GM18508 (cell line): ENCODE data around the gene NDUFS2.

Source experiments
- ATAC-seq: cut with Tn5 transposase; IDR thresholded peaks from one replicate; pipeline ENCODE4 v1.9.1; 2021; ENCODE audit warnings: moderate number of reproducible peaks; ENCODE audit not compliant: insufficient read depth, unreplicated experiment

NDUFS2 gene

DNA sequence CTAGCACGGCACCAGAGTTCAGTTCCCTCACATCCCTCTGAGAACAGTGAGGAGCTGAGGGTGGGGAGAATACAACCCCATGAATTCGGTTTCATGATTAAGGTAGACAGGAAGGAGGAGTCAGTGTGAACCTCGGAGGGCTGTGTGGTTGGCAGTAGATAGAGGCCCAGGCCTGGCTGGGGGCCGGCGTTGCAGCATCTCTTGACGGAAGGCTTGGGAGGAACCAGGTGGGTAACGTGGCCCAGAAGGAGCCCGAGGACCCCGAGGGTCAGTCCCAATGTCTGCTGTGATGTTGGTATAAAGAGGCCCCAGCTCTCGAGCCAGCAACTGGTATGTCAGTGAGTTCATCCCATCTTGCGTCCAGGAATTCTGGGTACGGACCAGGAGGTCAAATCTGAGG, 30.5 kb upstream of the NDUFS2 start:
- ATAC-seq, result no peak

DNA sequence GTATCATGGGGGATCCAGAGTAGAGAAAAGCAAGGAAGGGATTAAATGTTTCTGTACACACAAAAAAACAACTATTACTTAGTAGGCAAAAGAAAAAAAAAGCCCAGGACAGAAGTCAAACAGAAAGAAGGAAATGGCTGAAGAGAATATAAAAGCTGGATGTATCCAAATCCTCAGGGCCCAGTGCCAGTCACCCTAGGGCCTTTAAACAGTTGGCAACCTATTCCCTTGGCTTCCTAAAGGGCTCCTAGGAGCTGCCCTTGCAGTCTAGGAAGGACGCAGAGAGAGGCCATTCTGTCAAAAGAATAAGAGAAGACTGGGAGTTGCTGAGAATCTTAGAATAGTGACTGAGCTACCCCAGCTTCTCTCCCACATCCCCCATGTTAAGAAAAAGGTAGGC, 29.8 kb upstream of the NDUFS2 start:
- ATAC-seq, result no peak

DNA sequence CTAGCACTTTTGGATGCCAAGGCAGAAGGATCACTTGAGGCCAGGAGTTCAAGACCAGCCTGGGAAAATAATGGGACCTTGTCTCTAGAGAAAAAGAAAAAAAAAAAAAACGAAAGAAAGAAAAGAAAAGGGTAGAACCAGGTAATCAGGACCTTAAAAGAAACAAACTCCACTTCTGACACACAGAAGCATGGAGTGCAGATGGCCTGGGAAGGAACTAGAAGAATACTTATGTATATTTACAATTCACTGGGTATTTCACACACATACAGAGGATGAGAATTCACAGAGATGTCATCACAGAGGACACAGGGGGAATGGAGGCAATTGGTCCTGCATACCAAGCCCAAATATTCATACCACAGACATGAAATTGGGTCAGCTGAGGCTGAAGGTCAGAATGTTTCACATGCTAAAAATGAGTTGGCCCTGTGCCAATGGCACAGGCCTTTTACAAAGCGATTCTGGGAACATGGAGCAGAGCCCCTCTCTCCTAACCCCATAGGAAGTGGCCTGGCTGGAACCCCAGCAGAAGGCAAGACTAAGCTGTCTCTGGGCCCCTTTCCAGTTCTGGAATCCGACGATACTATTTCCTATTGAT, 29.3 kb upstream of the NDUFS2 start:
- no peak for ATAC-seq

DNA sequence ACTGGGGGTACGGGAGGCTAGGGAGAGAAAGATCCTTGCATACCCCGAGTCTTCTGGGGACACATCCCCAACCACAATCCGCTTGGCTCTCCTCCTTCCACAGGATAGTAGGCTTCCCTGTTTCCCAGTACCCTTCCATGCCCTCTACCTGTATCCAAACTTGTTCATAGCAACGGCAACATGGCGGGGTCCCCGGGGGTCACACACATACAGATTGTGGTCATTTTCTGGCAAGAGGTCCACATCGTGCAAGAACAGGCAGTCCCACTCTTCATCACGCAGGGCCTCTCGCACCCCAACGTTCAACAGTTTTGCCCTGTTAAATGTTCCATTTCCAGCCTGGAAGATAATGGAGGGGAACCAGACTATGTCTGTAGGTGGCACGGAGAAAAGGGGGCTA, 28.5 kb upstream of the NDUFS2 start:
- no peak for ATAC-seq

DNA sequence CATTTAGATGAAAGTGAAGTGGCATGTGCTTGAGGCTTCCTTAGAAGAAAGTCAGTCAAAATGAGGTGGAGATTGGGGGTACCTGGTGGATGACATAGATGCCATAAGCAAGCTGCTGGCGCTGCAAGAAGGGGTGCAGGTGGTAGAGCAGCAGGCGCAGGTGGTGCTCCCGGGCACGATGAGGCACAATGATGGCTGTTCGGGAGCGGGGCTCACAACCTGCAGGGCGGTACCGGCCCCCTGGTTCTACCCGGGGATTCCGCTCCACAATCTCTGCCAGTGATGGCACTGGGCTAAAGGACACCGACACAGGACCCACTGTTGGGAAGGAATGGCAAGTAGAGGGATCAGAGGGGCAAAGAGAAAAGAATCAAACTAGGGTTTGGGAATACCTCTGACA, 27.3 kb upstream of the NDUFS2 start:
- no peak for ATAC-seq

DNA sequence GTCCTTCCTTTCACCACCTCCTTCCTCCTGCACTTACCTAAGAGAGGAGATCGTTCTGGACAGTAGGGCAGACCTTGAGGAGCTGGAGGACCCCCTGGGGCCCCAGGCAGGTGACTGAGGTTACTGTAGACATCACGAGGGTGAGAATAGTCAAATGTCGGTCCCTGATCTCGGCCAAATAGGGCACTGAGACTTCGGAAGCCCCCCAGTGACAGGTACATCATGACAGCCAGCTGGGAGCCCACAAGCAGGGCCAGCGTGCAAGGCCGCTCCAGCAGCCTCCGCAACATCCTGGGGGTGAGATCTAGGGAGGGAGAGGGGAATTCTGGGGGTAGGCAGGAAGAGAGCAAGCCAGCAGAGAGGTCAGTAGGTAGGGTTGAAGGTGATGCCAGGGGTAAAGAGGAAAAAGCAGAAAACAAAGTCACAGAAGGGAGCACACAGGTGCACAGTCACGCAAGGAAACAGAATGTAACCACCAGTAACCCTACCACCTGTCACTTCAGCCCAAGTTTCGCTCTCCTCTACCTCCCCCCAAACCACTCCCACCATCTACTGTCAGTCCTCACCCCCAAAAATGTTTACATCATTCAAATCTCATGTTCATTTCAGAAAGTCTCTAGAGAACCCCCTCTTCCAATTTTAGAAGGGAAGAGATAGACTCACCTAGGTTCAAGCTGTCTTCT, 26.3 kb upstream of the NDUFS2 start:
- no peak for ATAC-seq

DNA sequence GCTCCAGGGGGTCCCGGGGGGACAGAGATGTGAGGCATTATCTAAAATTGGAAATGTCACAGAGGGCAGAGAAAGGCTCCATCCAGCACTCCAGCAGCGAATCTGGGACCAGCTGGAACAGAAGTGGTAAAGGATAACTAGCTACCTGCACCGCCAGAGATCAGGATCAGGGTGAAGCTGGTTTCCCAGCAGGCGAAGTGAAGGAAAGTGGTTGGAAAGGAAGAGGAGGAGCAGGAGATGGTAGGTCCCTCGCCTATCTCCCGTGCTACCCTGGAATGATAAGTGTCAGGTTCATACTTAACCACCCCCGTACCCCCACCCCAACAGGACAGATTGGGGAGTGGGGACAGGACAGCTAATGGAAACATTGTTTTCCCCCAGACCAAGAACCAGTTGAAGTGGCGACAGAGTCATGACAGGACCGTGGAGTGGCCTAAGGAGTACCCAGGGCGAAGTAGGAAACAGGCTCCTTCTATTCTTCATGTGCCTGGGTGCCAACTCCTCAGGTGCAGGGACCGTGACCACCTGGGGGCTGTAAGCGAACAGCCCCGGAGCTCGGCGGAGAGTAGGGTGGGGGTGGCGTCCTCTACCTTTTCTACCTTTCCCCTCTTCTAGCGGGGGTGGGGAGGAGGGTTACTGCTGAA, 25.6 kb upstream of the NDUFS2 start:
- no peak for ATAC-seq

DNA sequence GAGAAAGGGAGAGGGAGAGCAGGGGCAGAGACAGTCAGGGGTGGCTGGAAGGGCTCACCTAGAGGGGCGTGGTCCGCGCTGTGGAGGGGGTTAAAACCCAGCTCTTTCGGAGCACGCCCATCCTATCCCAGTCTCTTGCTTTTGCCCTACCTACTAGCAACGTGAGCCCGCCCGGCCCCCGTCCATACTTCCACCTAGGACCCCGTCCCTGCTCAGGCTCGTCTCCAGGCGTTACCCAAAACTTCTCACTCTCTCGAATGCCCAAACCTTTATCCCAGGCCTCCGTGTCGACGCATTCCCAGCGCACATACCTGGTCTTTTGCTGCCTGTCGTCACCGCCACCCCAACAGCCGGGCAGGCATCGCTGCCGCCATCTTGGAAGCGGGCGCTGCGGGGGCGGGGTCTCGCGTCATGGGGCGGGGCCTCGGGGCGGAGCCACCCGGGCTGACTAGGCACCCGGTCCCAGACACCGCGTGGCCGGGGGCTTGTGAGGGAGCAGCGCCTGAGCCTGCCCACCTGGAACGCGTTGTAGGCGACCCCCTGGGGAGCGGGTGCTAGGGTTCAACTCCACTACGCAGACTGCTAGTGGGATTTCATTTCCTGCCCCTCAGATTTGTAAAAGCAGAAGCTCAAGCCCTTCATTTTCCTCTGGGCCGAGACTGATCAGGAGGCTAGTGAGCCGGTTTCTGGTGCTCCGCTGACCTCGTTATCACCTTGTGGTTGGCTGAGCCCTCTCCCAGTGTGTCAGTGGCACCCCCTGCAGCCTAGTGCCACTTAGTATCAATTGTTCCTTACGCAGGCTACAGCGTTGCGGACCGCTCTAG, 24.8 kb upstream of the NDUFS2 start, which contains the start of gene B4GALT3:
B4GALT3 (minus strand) TSS at position 396 of the 824 bp plus-strand sequence. CDS start 1,447 bp downstream, outside the sequence.
- ATAC-seq, result no peak

DNA sequence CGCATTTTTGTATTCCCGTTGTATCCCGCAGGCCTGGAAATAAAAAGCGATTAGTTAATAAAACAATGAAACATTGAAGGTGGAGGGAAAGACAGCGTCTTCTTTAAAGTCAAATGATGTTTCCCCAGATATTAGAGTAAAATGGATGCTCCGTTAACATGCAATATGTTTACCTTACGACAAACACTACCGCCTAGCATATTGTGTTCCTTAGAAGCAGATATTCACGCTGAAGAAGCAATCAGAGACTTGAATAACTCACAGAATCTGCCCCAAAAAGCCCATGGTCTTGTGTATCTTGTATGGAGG, 24.3 kb upstream of the NDUFS2 start:
- no peak for ATAC-seq

DNA sequence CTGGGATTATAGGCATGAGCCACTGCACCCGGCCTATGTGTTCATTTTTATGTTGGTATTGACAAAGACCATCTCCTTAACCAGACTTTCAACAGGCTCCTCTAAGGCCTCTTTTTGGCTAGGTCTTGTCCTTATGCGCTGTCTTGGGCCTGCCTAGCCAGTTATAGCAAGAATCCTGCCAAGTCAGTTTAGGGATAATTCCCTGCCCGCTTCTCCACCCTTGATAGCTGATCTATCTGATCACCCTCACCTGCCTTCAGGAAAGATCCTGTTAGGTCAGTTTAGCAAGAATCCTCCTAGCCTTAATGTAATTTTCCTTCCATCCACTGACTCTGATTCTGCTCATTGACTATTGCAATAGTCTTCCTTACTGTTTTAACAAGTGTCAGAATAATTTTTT, 22.5 kb upstream of the NDUFS2 start:
- no peak for ATAC-seq

DNA sequence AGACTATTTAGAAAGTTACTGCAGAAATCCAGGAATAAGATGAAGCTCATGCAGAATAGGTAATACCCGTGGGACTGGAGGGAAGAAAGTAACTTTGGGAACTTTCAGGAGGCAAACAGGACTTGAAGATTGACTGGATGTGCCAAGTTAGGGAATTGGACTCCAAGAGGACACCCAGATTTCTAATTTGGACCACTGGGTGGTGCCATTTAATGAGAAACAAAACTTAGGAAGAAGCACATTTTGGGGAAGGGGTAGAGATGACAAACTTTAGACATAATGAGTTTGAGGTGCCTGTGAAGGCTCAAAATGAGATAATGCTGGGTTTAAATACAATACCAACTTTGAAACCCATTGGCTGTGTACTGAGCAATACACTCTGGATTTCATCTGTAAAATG, 21.5 kb upstream of the NDUFS2 start:
- ATAC-seq, result no peak

DNA sequence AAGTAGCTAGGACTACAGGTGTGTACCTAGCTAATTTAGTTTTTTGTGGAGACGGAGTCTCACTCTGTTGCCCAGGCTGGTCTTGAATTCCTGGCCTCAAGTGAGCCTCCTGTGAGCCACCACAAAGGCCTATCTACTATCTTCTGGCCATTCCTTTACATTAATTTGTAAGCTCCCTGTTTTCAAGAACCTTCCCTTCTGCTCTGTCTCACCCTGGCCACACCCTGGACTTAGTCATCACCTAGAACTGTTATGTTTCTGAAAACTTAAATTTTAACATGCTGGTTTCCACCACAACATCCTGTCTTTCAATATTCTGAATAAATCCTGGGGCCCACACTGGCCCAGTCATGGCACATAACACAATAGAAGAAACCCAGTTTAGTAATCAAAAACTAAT, 20.0 kb upstream of the NDUFS2 start:
- ATAC-seq, result peak; percentile 44

DNA sequence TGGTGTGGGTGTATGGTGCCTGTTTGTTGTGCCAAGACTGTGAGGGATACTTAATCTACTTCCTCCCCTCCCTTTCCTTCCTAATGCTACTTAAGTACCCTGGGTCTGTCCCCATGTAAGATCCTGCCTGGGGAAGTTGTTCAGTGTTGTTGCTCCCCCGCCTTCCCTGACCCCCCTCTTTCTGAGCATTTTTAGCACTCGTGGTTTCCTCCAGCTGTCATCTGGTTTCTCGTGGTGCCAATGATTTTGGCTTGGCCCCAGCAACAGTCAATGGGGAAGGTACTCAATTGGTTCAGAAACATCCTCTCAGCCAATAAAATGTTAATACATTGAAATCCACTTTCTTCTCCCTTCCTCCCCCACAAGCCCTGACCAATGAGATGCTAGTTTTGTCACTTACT, 16.9 kb upstream of the NDUFS2 start:
- peak; percentile 40 for ATAC-seq

DNA sequence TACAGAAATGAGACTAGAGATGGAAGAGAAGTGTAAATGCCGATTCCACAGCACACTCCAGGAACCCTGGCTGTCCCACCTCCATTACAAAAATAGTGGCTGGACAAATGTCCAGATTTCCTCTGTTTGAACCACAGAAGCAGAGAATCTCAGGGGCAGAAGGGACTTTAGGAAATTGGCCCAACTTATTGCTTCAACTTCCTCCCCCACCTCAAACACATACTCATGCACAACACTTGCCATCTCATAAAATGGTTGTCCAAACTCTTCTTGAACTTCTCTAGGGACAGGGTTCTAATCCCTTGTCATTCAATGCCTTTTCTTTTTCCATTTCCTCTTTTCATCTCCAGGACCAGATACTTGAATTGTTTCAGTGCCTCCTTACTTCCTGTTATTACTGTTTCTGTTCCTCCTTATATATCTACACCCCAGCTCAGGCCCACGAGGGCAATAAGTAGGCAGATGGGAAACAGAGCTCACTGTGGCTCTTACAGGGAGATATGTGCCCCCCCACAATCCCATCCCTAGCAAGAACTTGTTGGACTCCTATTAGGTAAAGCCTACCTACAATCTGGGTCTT, 16.3 kb upstream of the NDUFS2 start:
- no peak for ATAC-seq

DNA sequence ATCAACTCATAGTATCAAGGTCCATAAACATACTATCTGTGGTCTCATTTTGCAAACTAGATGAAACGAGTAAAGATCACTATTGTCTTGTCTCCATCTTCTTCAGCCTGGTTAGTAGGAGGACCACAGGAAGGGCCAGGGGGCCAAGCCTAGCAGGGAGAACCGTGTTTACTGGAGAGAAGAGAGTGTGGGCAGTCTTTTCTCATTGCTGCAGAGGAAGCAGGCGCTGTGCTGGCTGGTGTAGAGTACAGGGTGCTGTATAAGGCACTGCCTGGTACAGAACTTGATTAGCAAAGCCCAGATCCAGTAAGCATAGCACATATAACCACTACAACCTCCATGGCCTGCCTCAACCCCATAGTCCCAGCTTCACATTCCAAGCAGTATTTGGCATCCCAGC, 14.9 kb upstream of the NDUFS2 start:
- no peak for ATAC-seq

DNA sequence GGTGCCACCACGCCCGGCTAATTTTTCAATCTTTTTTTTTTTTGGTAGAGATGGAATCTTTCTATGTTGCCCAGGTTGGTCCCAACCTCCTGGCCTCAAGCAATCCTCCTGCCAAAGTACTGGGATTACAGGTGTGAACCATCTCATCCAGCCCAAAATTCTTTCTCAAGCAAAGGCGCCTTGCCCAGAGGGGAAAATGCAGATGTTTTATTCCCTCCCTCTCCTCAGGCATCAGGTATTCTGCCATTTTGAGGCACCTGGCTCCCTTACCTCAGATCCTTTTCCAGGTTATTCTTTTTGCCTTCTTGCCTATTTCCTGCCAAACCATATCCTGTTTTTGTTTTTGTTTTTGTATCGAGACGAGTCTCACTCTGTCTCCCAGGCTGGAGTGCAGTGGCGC, 13.8 kb upstream of the NDUFS2 start:
- ATAC-seq, result no peak

DNA sequence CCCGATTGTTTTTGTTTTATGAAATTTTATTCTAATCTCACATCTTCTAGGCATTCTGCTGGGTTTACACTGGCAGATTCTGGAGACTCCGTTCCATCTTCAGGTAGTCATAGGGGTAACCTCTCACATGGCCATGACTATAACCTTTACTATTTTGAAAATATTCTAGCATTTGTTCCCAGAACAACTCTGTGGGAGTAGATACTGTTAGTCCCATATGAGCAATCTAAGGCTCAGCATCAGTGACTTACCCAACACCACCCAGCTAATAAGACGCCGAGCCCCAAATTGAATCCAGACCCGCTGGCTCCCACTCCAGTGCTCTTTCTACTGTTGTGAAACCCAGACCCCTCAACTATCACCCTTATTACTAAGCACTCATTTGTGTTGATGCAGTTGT, 13.1 kb upstream of the NDUFS2 start:
- no peak for ATAC-seq

DNA sequence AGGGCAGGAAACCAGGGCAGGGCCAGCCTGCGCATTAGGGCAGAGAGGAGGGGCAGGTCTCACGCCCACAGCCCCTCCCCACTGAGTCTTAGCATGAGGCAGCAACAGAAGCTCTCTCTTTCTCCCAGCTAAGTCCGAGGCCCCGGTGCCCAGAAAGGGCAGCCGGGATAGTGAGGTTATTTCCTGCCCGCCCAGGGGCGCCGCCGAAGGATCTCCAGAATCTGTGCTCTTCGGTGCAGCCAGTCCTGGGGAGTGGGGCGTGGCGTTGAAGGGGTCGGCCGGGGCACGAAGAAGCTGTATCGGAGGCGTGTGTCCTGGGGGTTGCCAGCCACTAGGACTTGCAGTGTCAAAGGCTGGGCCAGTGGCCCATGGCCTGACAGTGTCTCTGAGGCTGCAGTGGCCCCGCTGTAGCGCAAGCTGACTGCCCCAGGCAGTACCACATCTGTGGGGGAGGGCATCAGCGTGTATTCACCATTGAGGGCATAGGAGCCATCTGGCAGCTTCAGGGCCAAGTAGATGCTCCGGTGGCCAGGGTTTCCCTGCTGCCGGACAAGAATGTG, 11.1 kb upstream of the NDUFS2 start:
- no peak for ATAC-seq

DNA sequence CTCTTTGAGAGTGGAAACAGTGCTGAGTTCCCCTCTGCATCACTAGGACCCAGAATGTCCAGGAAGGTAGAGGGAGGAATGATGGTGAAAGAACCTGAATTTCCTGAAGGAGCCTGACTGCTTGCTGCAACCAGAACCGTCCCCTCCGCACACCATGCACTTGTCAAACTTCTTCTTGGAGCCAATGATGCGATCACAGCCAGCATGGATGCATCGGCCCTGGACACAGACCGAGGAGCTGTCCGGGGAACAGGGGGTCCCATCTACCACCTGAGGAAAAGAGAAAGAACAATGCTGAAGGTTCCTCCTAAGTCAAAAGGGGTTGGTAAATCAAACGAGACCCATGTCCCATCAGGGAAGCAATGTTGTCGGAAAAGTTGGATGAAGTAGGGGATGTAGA, 10.2 kb upstream of the NDUFS2 start:
- no peak for ATAC-seq
